Kidney epithelial cell (primary cell): Measurements from ENCODE around the gene GINS1. TPM values are rescaled to one million over a fixed set of nuclear protein-coding genes. Genes with fewer than 3 reads are reported as not detected.

Experiments
- DNase-seq: peaks from one replicate; pipeline ENCODE4 v3.0.0-alpha.2; 2010; ENCODE audit warnings: low read depth
- H3K27me3 ChIP-seq: 2 replicates; pipeline ENCODE4 v1.6.0; 2011; ENCODE audit warnings: low read length; ENCODE audit not compliant: control insufficient read depth, insufficient read depth
- H3K36me3 ChIP-seq: 2 replicates; pipeline ENCODE4 v1.5.1; 2011; ENCODE audit warnings: low read length; ENCODE audit not compliant: control insufficient read depth, insufficient read depth
- H3K4me3 ChIP-seq: 2 replicates; pipeline ENCODE4 v1.5.1; 2011; ENCODE audit warnings: low read depth, mild to moderate bottlenecking, control low read depth, low read length
- total RNA-seq: library from RNA; depleted of rRNA; stranded (reverse); fragments of >200 nt; gene quantifications from 2 replicates; pipeline ENCODE4 v1.2.3, GENCODE V29; 2015
- TF ChIP-seq, protein P1 (sequence below): IDR thresholded peaks from 2 replicates; pipeline ENCODE4 v1.5.1; 2011; ENCODE audit warnings: mild to moderate bottlenecking, moderate library complexity, low read length, control low read depth, inconsistent platforms; ENCODE audit not compliant: insufficient read depth, poor library complexity, severe bottlenecking

GINS1 gene
- total RNA-seq, 1 donor from 2014 or later, result 6.6 TPM

DNA sequence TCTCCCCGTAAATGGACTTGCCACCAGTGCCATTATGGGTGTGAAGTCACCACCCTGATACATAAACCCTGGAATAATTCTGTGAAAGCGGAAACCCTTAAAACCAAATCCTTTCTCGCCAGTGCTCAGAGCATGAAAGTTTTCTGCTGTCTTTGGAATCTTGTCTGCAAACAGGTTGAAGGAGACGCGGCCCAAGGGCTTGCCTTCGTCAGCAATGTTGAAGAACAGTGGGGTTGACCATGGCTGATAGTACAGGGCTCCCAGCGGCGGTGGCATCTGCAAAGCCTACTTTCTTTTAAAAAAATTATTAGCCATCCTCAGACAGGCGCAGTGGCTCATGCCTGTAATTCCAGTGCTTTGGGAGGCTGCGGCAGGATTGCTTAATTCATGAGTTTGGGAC is 38.9 kb upstream of the GINS1 start:
- TF ChIP-seq, protein P1, sequence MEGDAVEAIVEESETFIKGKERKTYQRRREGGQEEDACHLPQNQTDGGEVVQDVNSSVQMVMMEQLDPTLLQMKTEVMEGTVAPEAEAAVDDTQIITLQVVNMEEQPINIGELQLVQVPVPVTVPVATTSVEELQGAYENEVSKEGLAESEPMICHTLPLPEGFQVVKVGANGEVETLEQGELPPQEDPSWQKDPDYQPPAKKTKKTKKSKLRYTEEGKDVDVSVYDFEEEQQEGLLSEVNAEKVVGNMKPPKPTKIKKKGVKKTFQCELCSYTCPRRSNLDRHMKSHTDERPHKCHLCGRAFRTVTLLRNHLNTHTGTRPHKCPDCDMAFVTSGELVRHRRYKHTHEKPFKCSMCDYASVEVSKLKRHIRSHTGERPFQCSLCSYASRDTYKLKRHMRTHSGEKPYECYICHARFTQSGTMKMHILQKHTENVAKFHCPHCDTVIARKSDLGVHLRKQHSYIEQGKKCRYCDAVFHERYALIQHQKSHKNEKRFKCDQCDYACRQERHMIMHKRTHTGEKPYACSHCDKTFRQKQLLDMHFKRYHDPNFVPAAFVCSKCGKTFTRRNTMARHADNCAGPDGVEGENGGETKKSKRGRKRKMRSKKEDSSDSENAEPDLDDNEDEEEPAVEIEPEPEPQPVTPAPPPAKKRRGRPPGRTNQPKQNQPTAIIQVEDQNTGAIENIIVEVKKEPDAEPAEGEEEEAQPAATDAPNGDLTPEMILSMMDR, result no peak
- Histone ChIP-seq H3K4me3 (no peak overlapping the region), H3K27me3 (no peaks in the 10 kb centered on the region), H3K36me3 (no peaks in the 10 kb centered on the region)
- no peak for DNase-seq

- TF ChIP-seq, protein P1, result no peak
- no peaks in the 10 kb centered on the region for H3K36me3 ChIP-seq
- no peak for DNase-seq
- H3K4me3 ChIP-seq, result no peak overlapping the region
- no peaks in the 10 kb centered on the region for H3K27me3 ChIP-seq
These were observed 38.5 kb upstream of the GINS1 start for GRCh38 chr20:25368976-25369375.

DNA sequence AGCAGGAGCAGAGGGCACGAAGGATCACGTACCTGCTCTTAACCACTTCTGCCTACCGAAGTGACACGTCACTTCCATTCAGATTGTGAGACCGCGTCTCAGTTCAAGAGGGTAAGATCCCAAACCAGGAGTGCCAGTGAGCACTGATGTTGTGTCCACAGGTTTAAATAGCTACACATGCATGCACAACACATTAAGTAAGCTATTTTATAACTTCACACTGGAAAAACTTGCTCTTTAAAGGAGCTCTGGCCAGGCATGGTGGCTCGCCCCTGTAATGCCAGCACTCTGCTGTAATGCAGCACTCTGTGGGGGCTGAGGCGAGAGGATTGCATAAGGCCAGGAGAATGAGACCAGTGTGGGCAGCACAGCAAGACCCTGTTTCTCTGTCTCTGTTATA is 37.9 kb upstream of the GINS1 start:
- no peak overlapping the region for H3K4me3 ChIP-seq
- TF ChIP-seq, protein P1, result no peak
- no peaks in the 10 kb centered on the region for H3K36me3 ChIP-seq
- no peaks in the 10 kb centered on the region for H3K27me3 ChIP-seq
- DNase-seq, result no peak

GRCh38 chr20:25369971-25370370 is 37.5 kb upstream of the GINS1 start:
- Histone ChIP-seq H3K4me3 (no peak overlapping the region), H3K27me3 (no peaks in the 10 kb centered on the region), H3K36me3 (no peaks in the 10 kb centered on the region)
- TF ChIP-seq, protein P1, result no peak
- no peak for DNase-seq

GRCh38 chr20:25372584-25373336 is 34.7 kb upstream of the GINS1 start:
- H3K27me3 ChIP-seq, result no peaks in the 10 kb centered on the region
- TF ChIP-seq, protein P1, result no peak
- H3K4me3 ChIP-seq, result no peak overlapping the region
- no peaks in the 10 kb centered on the region for H3K36me3 ChIP-seq
- no peak for DNase-seq

GRCh38 chr20:25374842-25375241 is 32.6 kb upstream of the GINS1 start:
- no peak overlapping the region for H3K4me3 ChIP-seq
- DNase-seq, result no peak
- H3K36me3 ChIP-seq, result no peaks in the 10 kb centered on the region
- H3K27me3 ChIP-seq, result no peaks in the 10 kb centered on the region
- TF ChIP-seq, protein P1, result no peak
